ENCODE results near the gene TMEM163. TPM values are rescaled to one million over a fixed set of nuclear protein-coding genes. Genes with fewer than 3 reads are reported as not detected.

TMEM163 gene
- polyA plus RNA-seq, 1 experiment, result not detected

DNA sequence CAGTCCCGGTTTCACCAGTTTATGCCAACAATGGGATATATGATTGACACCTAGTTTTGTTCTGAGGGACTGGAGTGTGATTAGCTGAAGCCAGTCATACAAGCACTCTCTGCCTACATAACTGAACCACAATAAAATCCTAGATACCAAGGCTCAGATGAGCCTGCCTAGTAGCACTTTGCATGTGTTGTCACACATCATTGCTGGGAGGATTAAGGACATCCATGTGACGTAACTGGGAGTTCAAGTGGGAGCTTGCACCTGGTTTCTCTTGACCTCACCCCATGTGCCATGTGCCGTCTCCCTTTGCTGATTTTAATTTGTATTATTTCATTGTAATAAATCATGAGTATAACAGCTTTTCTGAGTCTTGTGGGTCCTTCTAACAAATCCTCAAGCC, 90.3 kb downstream of the TMEM163 start:
- POLR2A ChIA-PET, result no interaction called here
- DNase-seq (ENCODE audit: low read depth, low spot score), result no peak
- no peak overlapping the region for H3K4me3 ChIP-seq (ENCODE audit: low read depth, low read length)
- CTCF ChIA-PET, result no interaction called here
- no peaks in the 10 kb centered on the region for H3K27me3 ChIP-seq (ENCODE audit: control insufficient read depth, insufficient read depth, low read length)
- no peak overlapping the region for H3K27ac ChIP-seq (ENCODE audit: low read depth, low read length)
- TF ChIP-seq CTCF (IDR thresholded peaks at IDR 0.05; ENCODE audit: low read depth, low read length), result no peak
- H3K9me3 ChIP-seq (ENCODE audit: control insufficient read depth, insufficient read depth, low read length), result no peaks in the 10 kb centered on the region

- H3K27me3 ChIP-seq (ENCODE audit: control insufficient read depth, insufficient read depth, low read length), result no peaks in the 10 kb centered on the region
- H3K9me3 ChIP-seq (ENCODE audit: control insufficient read depth, insufficient read depth, low read length), result no peaks in the 10 kb centered on the region
- no peak for TF ChIP-seq CTCF (IDR thresholded peaks at IDR 0.05; ENCODE audit: low read depth, low read length)
- H3K27ac ChIP-seq (ENCODE audit: low read depth, low read length), result no peak overlapping the region
- H3K4me3 ChIP-seq (ENCODE audit: low read depth, low read length), result no peak overlapping the region
- ChIA-PET CTCF (no interaction called here), POLR2A (no interaction called here)
- no peak for DNase-seq (ENCODE audit: low read depth, low spot score)
Observed at GRCh38 chr2:134626781-134627180, 92.0 kb downstream of the TMEM163 start.

GRCh38 chr2:134625311-134625710, 93.5 kb downstream of the TMEM163 start:
- H3K27ac ChIP-seq (ENCODE audit: low read depth, low read length), result no peak overlapping the region
- ChIA-PET CTCF (no interaction called here), POLR2A (no interaction called here)
- H3K27me3 ChIP-seq (ENCODE audit: control insufficient read depth, insufficient read depth, low read length), result no peaks in the 10 kb centered on the region
- no peak for TF ChIP-seq CTCF (IDR thresholded peaks at IDR 0.05; ENCODE audit: low read depth, low read length)
- no peak overlapping the region for H3K4me3 ChIP-seq (ENCODE audit: low read depth, low read length)
- DNase-seq (ENCODE audit: low read depth, low spot score), result no peak
- H3K9me3 ChIP-seq (ENCODE audit: control insufficient read depth, insufficient read depth, low read length), result no peaks in the 10 kb centered on the region

- H3K4me3 ChIP-seq (ENCODE audit: low read depth, low read length), result no peak overlapping the region
- no peak for TF ChIP-seq CTCF (IDR thresholded peaks at IDR 0.05; ENCODE audit: low read depth, low read length)
- no peaks in the 10 kb centered on the region for H3K9me3 ChIP-seq (ENCODE audit: control insufficient read depth, insufficient read depth, low read length)
- POLR2A ChIA-PET, result no interaction called here
- DNase-seq (ENCODE audit: low read depth, low spot score), result no peak
- H3K27me3 ChIP-seq (ENCODE audit: control insufficient read depth, insufficient read depth, low read length), result no peaks in the 10 kb centered on the region
- CTCF ChIA-PET, result no interaction called here
- H3K27ac ChIP-seq (ENCODE audit: low read depth, low read length), result no peak overlapping the region
Observed at GRCh38 chr2:134623796-134624195, 95.0 kb downstream of the TMEM163 start.

DNA sequence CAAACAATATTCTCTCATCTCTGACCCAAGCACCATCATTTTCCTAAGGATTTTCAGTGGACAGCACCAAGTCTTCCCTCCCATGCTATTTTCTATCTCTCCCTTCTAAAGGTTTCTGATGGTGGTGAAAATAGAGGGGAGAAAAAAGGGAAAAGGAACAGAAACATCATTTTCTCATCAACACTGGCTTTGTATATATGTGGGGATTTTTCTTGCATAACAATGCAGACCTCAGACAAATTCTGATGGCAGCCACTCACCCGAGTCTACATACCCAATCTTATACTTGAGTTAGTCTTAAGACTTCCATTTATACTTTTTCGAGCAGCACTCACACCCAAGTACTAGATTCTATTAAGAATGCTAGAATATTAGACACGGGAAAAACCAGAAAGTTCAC, 95.8 kb downstream of the TMEM163 start:
- ChIA-PET CTCF (no interaction called here), POLR2A (no interaction called here)
- no peak for DNase-seq (ENCODE audit: low read depth, low spot score)
- no peak for TF ChIP-seq CTCF (IDR thresholded peaks at IDR 0.05; ENCODE audit: low read depth, low read length)
- Histone ChIP-seq H3K9me3 (ENCODE audit: control insufficient read depth, insufficient read depth, low read length) (no peaks in the 10 kb centered on the region), H3K27me3 (ENCODE audit: control insufficient read depth, insufficient read depth, low read length) (no peaks in the 10 kb centered on the region), H3K27ac (ENCODE audit: low read depth, low read length) (no peak overlapping the region), H3K4me3 (ENCODE audit: low read depth, low read length) (no peak overlapping the region)
